HG03045 (cell line): Measurements from ENCODE around the gene FCF1.
A peak's percentile ranks its signal among the peaks of the same experiment; 100 is the strongest.
"Not testable (repeated sequence)": the region's sequence is repeated elsewhere in the genome, so short reads cannot be mapped to it uniquely, and the experiment has no call there.

Experiments
- ATAC-seq: cut with Tn5 transposase; IDR thresholded peaks from one replicate; pipeline ENCODE4 v1.9.1; 2021; ENCODE audit warnings: mild to moderate bottlenecking, moderate library complexity; ENCODE audit not compliant: unreplicated experiment

FCF1 gene

DNA sequence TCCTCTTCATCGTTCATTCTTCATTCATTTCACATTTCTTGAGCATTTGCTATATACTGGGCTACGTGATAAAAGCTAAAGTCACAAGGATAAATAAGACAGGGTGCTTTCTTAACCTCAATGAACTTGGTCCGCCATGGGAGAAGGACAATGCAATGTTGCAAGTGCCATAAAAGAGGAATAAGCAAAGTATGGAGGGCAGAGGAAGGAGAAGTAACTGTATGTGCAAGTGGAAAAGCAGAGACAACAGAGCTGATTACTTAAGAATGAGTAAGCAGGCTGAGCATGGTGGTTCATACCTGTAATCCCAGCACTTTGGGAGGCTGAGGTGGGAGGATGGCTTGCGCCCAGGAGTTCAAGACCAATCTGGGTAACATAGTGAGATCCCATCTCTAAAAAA is 14.5 kb upstream of the FCF1 start:
- no peak for ATAC-seq

- ATAC-seq = no peak
These were observed 10.7 kb upstream of the FCF1 start for GRCh38 chr14:74702293-74702692.

GRCh38 chr14:74703043-74703442 is 9.9 kb upstream of the FCF1 start:
- no peak for ATAC-seq

GRCh38 chr14:74704656-74705055 is 8.3 kb upstream of the FCF1 start:
- no peak for ATAC-seq

- no peak for ATAC-seq
These were observed 7.1 kb upstream of the FCF1 start for GRCh38 chr14:74705613-74706500.

DNA sequence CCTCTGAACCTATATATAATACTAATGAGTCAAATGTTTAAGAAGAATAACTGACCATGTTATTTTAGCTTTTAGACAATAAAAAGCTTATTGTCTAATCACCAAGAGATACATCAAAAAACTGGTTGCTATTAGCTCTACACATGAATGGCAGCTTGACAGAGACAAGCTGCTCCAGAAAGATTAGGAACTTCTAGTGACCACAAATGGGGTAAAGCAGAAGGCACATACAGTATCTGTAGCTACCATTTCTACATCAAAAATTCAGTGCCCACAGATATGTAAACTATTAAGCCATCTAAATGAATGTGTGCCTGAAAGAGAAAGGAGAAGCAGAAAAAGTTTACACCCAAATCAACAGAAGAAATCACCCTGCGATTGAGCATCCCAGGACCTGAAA is 2.5 kb upstream of the FCF1 start:
- no peak for ATAC-seq

GRCh38 chr14:74711651-74712050 is 1.3 kb upstream of the FCF1 start:
- ATAC-seq = no peak

DNA sequence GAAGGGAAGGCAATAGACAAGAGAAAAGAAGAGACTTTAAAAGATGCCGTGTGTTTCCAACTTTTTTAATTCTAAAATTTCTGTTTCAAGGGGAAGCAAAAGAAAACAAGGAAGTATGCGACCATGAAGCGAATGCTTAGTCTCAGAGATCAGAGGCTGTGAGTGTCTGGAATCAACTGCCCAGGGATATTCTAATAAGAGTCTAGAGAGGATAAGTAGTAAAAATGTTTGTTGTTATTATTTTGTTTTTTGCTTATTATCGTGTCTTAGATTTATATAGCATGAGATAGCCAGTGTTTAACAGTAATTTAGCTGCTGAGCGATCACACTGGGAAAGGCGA is 421 bp downstream of the FCF1 start:
- ATAC-seq = no peak

GRCh38 chr14:74720526-74720925 is 7.6 kb downstream of the FCF1 start:
- no peak for ATAC-seq

DNA sequence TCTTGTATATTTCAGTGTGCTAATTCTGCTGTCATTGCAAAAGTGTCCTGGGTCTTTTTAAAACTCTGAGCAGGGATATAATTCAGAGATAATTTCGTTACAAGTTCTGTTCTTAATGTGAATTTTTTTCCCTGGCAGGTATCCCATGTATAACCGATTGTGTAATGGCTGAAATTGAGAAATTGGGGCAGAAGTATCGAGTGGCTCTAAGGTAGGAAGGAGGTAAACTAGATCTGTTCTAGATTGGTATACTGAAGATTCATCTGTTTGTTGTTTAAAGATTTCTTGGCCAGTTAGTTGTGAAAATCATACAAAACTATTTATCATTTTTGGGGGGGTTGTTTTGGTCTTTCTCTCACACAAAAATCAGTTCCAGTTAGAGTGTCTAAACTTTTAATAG is 10.2 kb downstream of the FCF1 start:
- no peak for ATAC-seq

GRCh38 chr14:74732387-74732786 is 19.4 kb downstream of the FCF1 start:
- ATAC-seq = no peak

DNA sequence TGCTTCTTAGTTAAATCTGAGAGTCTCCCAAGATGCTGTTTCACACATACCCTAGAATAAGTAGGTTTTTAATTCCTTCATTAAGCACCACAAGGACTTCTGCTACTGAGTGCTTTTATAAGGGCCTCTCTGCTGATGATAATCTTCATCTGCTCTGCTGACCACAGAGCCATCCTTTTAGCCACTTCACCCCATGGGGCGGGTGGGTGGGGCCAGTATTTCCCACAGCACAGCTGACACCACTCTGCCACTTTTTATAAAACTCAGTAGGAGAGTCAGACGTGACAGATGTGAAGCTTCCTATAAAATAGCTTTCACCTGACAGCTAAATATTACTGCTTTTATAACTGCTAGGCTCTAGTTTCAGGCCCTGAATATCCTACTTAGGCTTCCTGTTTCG is 20.3 kb downstream of the FCF1 start:
- ATAC-seq = no peak

DNA sequence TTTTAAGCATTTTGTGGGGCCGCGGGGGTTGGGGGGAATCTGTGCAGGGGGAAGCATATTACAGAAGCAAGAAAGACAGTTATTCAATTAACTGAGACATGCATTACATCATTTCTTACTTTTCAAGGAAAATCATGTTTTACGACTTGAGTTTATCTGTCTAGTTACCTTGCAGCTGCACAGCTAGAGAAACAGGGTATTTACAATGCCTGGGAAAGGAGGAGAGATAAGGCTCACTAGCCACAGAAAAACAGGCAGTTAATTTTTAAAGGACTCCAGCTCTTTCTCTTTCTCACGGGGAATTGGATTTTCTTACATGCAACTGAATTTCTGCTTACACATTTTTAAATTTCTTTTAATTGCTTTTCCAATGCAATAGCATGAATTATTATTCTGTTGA is 22.2 kb downstream of the FCF1 start:
- no peak for ATAC-seq

- no peak for ATAC-seq
These were observed 24.9 kb downstream of the FCF1 start for GRCh38 chr14:74737753-74738325.

DNA sequence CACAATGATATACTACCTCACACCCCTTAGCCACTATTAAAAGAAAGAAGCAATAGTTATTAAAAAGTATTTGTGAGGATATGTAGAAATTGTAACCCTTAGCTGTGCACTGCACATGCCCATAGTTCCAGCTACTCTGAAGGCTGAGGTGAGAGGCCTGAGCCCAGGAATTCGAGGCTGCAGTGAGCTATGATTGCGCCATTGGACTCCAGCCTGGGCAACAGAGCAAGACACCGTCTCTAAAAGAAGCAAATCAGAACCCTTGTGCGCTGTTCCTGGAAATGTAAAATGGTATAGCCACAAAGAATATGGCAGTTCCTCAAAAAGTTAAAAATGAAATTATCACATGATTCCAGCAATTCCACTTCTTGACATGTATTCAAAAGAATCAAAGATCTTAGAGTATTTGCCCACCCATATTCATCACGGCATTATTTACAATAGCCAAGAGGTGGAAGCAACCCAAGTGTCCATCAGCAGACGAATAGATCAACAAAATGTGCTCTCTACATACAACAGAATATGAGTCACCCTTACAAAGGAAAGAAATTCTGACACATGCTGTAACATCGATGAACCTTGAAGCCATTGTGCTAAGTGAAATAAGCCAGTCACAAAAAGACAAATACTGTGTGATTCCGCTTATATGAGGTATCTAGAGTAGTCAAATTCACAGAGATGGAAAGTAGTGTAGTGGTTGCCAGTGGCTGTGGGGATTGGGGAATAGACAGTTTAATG is 26.5 kb downstream of the FCF1 start:
- no peak for ATAC-seq

- ATAC-seq = no peak
These were observed 34.3 kb downstream of the FCF1 start for GRCh38 chr14:74747237-74747636.

GRCh38 chr14:74754157-74754556 is 41.2 kb downstream of the FCF1 start:
- no peak for ATAC-seq

DNA sequence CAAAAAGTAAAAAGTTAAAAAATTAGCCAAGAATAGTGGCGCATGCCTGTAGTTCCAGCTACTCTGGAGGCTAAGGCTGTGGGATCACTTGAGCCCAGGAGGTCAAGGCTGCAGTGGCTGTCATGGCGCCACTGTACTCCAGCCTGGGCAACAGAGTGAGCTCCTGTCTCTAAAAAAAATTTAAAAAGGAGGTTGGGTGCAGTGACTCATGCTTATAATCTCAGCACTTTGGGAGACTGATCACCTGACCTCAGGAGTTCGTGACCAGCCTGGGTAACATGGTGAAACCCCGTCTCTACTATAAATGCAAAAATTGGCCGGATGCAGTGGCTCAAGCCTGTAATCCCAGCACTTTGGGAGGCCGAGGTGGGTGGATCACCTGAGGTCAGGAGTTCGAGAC is 42.0 kb downstream of the FCF1 start:
- ATAC-seq = no peak

- ATAC-seq = no peak
These were observed 43.4 kb downstream of the FCF1 start for GRCh38 chr14:74756326-74756725.

- ATAC-seq = not testable (repeated sequence)
These were observed 45.6 kb downstream of the FCF1 start for GRCh38 chr14:74758505-74758904.

DNA sequence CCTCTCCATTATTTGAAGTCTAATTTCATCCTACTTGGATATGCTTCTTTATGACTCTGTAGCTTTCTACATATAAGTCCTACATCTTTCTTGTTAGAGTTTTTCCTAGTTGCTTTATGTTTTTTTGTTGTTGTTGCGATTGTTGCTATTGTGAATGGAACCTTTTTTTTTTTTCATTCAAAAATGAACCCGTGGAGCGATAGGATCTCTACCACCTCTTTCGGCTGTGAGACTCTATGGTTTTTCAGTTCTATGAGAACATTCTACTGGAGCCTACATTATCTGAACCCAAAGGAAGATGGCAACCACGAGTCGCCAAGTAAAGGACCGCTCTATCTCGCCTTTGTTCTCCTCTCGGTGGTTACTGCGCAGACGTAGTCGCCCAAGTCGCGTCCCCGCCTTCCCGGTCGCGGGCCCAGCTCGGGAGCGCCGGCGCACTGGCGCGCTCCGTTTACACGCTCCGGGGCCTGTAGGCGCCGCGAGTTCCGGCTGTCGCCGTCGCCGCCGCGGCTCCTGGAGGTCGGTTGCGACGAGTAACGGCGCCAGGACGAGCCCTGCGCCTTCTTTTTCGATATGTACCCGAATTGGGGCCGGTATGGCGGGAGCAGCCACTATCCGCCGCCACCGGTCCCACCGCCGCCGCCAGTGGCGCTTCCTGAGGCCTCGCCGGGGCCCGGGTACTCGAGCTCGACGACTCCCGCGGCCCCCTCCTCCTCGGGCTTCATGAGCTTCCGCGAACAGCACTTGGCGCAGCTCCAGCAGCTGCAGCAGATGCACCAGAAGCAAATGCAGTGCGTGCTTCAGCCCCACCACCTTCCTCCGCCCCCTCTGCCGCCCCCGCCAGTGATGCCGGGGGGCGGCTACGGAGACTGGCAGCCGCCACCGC is 50.2 kb downstream of the FCF1 start, which contains the start of gene YLPM1:
YLPM1 (plus strand) TSS at position 400 of the 886 bp plus-strand sequence; CDS start at position 574, 174 bp downstream.
- ATAC-seq = peak; percentile 91
